ENCODE results near the gene C19orf53. TPM values are rescaled to one million over a fixed set of nuclear protein-coding genes. Genes with fewer than 3 reads are reported as not detected.

The C19orf53 gene
- total RNA-seq, 2 experiments from 2014 or later, result 85.2 to 88.1 TPM

GRCh38 chr19:13807421-13808021 lies 33.3 kb downstream of the C19orf53 start:
- Mint-ChIP-seq H3K9me3 (no peaks in the 10 kb centered on the region), H3K27me3 (no peaks in the 10 kb centered on the region), H3K4me3 (no peak overlapping the region), H3K36me3 (peaks cover 7% of the 10 kb centered on the region), H3K27ac (no peak overlapping the region), H3K4me1 (peaks cover 2% of the 10 kb centered on the region)
- POLR2A ChIA-PET, result interaction anchor here (1.7 kb wide), 1 partner anchor 12 kb away, joined by 8 read pairs; the partner anchor contains the start of gene ZSWIM4
- DNase-seq (no peak), ATAC-seq (ENCODE audit: low read depth) (no peak)

DNA sequence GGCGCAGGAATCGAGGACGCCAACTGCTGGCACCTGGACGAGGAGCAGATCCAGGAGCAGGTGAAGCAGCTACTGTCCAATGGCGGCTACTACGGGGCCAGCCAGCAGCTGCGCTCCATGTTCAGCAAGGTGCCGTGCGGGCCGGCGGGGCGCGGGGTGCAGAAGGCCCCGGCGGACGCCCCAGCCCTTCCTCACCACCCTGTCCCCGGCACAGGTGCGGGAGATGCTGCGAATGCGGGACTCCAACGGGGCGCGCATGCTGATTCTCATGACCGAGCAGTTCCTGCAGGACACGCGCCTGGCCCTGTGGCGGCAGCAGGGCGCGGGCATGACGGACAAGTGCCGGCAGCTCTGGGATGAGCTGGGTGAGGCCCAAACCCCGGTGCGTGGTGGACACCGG lies 34.6 kb downstream of the C19orf53 start:
- H3K36me3 Mint-ChIP-seq, result peaks cover 14% of the 10 kb centered on the region
- POLR2A ChIA-PET, result no interaction called here
- H3K27ac Mint-ChIP-seq, result no peak overlapping the region
- H3K4me1 Mint-ChIP-seq, result peaks cover 3% of the 10 kb centered on the region
- H3K4me3 Mint-ChIP-seq, result no peak overlapping the region
- H3K9me3 Mint-ChIP-seq, result no peaks in the 10 kb centered on the region
- no peaks in the 10 kb centered on the region for H3K27me3 Mint-ChIP-seq
- ATAC-seq (ENCODE audit: low read depth) (no peak), DNase-seq (no peak)

GRCh38 chr19:13812544-13812943 lies 38.3 kb downstream of the C19orf53 start:
- H3K4me3 Mint-ChIP-seq, result no peak overlapping the region
- no peaks in the 10 kb centered on the region for H3K9me3 Mint-ChIP-seq
- ATAC-seq (ENCODE audit: low read depth), result no peak
- peaks cover 10% of the 10 kb centered on the region for H3K36me3 Mint-ChIP-seq
- POLR2A ChIA-PET, result interaction anchor here (0.6 kb wide), 1 partner anchor 206 kb away, joined by 5 read pairs; no protein-coding TSS in a partner anchor
- H3K4me1 Mint-ChIP-seq, result peaks cover 6% of the 10 kb centered on the region
- H3K27me3 Mint-ChIP-seq, result no peaks in the 10 kb centered on the region
- H3K27ac Mint-ChIP-seq, result no peak overlapping the region
- DNase-seq, result no peak

DNA sequence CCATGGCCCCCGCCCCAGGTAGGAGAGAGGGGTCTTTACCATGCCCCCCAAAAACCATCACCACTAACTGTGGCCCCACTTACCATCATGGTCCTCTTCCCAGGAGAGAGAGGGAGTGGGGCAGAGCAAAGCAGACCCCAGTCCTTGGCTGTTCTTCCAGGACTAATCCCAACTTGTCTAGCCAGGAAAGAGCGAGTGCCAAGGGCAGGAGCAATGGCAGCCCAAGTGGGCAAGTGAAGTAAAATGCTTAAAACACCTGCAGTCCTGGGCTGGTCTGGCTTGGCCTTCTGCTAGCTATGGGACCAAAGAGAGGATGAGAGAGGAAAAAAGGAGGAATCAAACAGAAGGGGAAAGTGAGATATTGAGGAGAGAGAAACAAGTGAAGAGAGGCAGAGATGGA lies 38.9 kb downstream of the C19orf53 start:
- peaks cover 6% of the 10 kb centered on the region for H3K4me1 Mint-ChIP-seq

DNA sequence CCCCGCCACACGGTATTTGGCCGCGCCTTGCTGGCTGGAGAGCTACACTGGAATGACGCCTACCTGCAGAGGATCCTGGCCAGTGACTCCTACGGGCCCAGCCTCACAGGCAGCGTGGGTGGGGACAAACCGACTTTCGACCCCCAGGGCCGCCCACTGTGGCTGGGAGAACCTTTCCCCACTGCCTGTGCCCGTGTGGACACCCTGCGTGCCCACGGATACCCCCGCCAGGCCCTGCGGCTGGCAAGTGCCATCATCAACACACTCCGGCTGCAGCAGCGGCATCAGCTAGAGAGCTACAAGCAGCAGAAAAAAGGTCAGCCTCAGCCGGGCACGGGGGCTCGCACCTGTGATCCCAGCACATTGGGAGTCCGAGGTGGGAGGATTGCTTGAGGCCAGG lies 40.3 kb downstream of the C19orf53 start:
- DNase-seq (no peak), ATAC-seq (ENCODE audit: low read depth) (no peak)
- Mint-ChIP-seq H3K4me3 (no peak overlapping the region), H3K4me1 (peaks cover 6% of the 10 kb centered on the region), H3K9me3 (no peaks in the 10 kb centered on the region), H3K27ac (no peak overlapping the region), H3K36me3 (peaks cover 13% of the 10 kb centered on the region), H3K27me3 (no peaks in the 10 kb centered on the region)
- POLR2A ChIA-PET, result interaction anchor here (0.5 to 0.6 kb wide), 2 partner anchors 34 to 48 kb away, joined by 3 read pairs; no protein-coding TSS in a partner anchor

More for the DNA sequence above, 38.9 kb downstream of the C19orf53 start:
- Mint-ChIP-seq H3K36me3 (peaks cover 10% of the 10 kb centered on the region), H3K4me3 (no peak overlapping the region), H3K9me3 (no peaks in the 10 kb centered on the region), H3K27ac (no peak overlapping the region), H3K27me3 (no peaks in the 10 kb centered on the region)
- ATAC-seq (ENCODE audit: low read depth), result no peak
- POLR2A ChIA-PET, result interaction anchor here (0.6 to 1.0 kb wide), 2 partner anchors 24 to 206 kb away, joined by 3 to 5 read pairs; no protein-coding TSS in a partner anchor
- no peak for DNase-seq

DNA sequence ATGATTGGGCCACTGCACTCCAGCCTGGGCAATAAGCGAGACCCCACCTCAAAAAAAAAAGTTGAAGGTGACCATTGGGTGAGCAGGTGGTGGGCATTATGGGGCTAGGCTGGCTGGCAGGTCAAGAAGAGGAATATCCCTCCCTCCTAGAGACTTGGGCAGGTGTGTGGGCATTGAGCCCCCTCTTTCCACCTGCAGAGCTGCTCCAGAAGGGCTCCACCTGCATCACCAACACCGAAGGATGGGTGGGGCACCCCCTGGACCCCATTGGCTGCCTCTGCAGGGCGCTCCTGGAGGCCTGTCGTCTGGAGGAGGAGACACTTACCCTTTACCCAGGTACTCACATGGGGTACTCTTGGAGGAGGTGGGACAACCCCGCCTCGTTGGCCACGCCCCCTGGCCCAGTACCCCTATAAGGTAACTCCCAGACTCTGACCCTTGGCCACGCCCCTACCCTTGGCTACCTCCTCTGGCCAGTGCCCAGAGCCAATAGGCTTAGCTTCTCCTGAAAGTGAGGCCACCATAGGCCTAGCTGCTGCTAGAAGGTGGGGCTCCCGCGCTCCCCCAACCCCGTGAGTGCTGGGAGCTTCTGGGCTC lies 42.9 kb downstream of the C19orf53 start:
- Mint-ChIP-seq H3K36me3 (peaks cover 15% of the 10 kb centered on the region), H3K4me3 (no peak overlapping the region), H3K27ac (no peak overlapping the region), H3K9me3 (no peaks in the 10 kb centered on the region), H3K27me3 (no peaks in the 10 kb centered on the region), H3K4me1 (peaks cover 6% of the 10 kb centered on the region)
- POLR2A ChIA-PET, result interaction anchor here (0.7 to 1.1 kb wide), 2 partner anchors 20 to 22 kb away, joined by 3 read pairs; partner anchors contain the start of gene ZSWIM4
- ATAC-seq (ENCODE audit: low read depth) (peak; percentile 71), DNase-seq (no peak)

GRCh38 chr19:13817615-13818371 lies 43.5 kb downstream of the C19orf53 start:
- Mint-ChIP-seq H3K9me3 (no peaks in the 10 kb centered on the region), H3K4me3 (peak overlapping the region; percentile 30), H3K27ac (no peak overlapping the region), H3K27me3 (no peaks in the 10 kb centered on the region), H3K36me3 (peaks cover 15% of the 10 kb centered on the region), H3K4me1 (peaks cover 6% of the 10 kb centered on the region)
- POLR2A ChIA-PET, result interaction anchor here (0.7 to 1.1 kb wide), 2 partner anchors 21 to 23 kb away, joined by 3 read pairs; partner anchors contain the start of gene ZSWIM4
- ATAC-seq (ENCODE audit: low read depth), result peak; percentile 61
- peak; percentile 42 for DNase-seq

DNA sequence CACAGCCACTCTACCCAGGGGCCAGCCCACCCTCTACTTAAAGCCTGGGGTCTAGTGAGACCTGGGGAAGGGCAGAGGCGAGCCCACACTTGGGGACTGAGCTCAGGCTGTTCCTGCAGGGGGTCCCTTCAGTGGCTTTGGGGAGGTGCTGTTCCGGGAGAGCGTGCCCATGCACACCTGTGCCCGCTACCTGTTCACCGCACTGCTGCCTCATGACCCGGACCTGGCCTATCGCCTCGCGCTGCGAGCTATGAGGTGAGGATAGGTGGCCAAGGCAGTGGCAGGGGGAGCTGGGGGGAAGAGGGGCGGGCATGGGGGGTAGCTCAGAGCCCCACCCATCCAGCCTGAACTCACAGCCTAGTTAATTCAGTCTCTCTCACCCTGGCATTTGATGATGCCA lies 45.0 kb downstream of the C19orf53 start:
- POLR2A ChIA-PET, result interaction anchor here (0.6 to 1.4 kb wide), 2 partner anchors 18 to 24 kb away, joined by 3 to 4 read pairs; partner anchors contain the start of gene ZSWIM4
- no peak overlapping the region for H3K27ac Mint-ChIP-seq
- no peak overlapping the region for H3K4me3 Mint-ChIP-seq
- H3K36me3 Mint-ChIP-seq, result peaks cover 11% of the 10 kb centered on the region
- ATAC-seq (ENCODE audit: low read depth) (no peak), DNase-seq (no peak)
- H3K4me1 Mint-ChIP-seq, result peaks cover 5% of the 10 kb centered on the region
- H3K9me3 Mint-ChIP-seq, result no peaks in the 10 kb centered on the region
- no peaks in the 10 kb centered on the region for H3K27me3 Mint-ChIP-seq

- POLR2A ChIA-PET, result no interaction called here
These were observed 47.0 kb downstream of the C19orf53 start for GRCh38 chr19:13821292-13821691.

GRCh38 chr19:13823256-13823655 lies 49.0 kb downstream of the C19orf53 start:
- no peak for DNase-seq
- Mint-ChIP-seq H3K27me3 (no peaks in the 10 kb centered on the region), H3K36me3 (peaks cover 10% of the 10 kb centered on the region), H3K27ac (peak overlapping the region; percentile 7), H3K4me3 (no peak overlapping the region), H3K4me1 (peaks cover 4% of the 10 kb centered on the region), H3K9me3 (no peaks in the 10 kb centered on the region)
- POLR2A ChIA-PET, result no interaction called here
- ATAC-seq (ENCODE audit: low read depth), result no peak

More at GRCh38 chr19:13821292-13821691, 47.0 kb downstream of the C19orf53 start:
- Mint-ChIP-seq H3K27me3 (no peaks in the 10 kb centered on the region), H3K36me3 (peaks cover 10% of the 10 kb centered on the region), H3K4me1 (peaks cover 3% of the 10 kb centered on the region), H3K27ac (no peak overlapping the region), H3K4me3 (no peak overlapping the region), H3K9me3 (no peaks in the 10 kb centered on the region)
- ATAC-seq (ENCODE audit: low read depth) (no peak), DNase-seq (no peak)

DNA sequence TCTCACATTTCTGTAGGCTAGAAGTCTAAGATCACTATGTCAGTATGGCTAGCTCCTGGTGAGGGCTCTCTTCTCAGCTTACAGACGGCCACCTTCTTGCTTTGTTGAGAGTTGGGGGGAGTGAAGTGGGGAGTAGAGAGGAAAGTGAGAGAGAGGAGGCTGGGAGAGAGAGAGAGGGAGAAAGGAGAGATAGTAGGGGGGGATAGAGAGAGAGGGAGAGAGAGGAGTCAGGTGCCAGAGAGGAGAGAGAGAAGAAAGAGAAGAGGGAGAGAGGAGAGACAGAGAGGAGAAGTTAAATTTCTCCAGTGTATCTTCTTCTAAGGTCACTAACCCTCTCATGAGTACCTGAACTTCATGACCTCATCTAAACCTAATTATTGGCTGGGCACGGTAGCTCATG lies 49.6 kb downstream of the C19orf53 start:
- no peak overlapping the region for H3K4me3 Mint-ChIP-seq
- H3K27me3 Mint-ChIP-seq, result no peaks in the 10 kb centered on the region
- H3K36me3 Mint-ChIP-seq, result peaks cover 11% of the 10 kb centered on the region
- peaks cover 4% of the 10 kb centered on the region for H3K4me1 Mint-ChIP-seq
- no peak for DNase-seq
- H3K9me3 Mint-ChIP-seq, result no peaks in the 10 kb centered on the region
- no peak for ATAC-seq (ENCODE audit: low read depth)
- POLR2A ChIA-PET, result interaction anchor here (3.6 kb wide), 1 partner anchor 12 kb away, joined by 13 read pairs; no protein-coding TSS in a partner anchor
- H3K27ac Mint-ChIP-seq, result peak overlapping the region; percentile 5

GRCh38 chr19:13824703-13825102 lies 50.4 kb downstream of the C19orf53 start:
- no peaks in the 10 kb centered on the region for H3K9me3 Mint-ChIP-seq
- no peak for ATAC-seq (ENCODE audit: low read depth)
- H3K4me1 Mint-ChIP-seq, result peaks cover 4% of the 10 kb centered on the region
- H3K4me3 Mint-ChIP-seq, result no peak overlapping the region
- no peak overlapping the region for H3K27ac Mint-ChIP-seq
- POLR2A ChIA-PET, result interaction anchor here (3.6 kb wide), 1 partner anchor 11 kb away, joined by 13 read pairs; no protein-coding TSS in a partner anchor
- no peak for DNase-seq
- H3K36me3 Mint-ChIP-seq, result peaks cover 11% of the 10 kb centered on the region
- H3K27me3 Mint-ChIP-seq, result no peaks in the 10 kb centered on the region

Data from activated naive CD8-positive, alpha-beta T cell treated with anti-CD3 and anti-CD28 coated beads, Interleukin-2, amount 10 ng/mL, durations not matched to agents 7 days and 5 days (primary cell).